Right lobe of liver (tissue), 6 donors: Measurements from ENCODE around the gene TRIM2. TPM values are rescaled to one million over a fixed set of nuclear protein-coding genes. Genes with fewer than 3 reads are reported as not detected.

Experiments
- ATAC-seq, 4 donors: fragments of 200-7000 bp; cut with Tn5 transposase; one replicate each; pipeline ENCODE4 v1.9.1; 2020; ENCODE audit warnings: mild to moderate bottlenecking in 4 of 4, moderate library complexity in 4 of 4
- DNase-seq, 3 donors: peaks; one replicate each; pipeline ENCODE4 v3.0.0-alpha.2; 2020
- H3K27ac ChIP-seq, 3 donors: fragments of 200-600 bp; one replicate each; pipeline ENCODE4 v1.8.0; 2022
- H3K27me3 ChIP-seq, 2 donors: fragments of 200-600 bp; one replicate each; pipeline ENCODE4 v1.8.0; 2022
- H3K36me3 ChIP-seq, 4 donors: fragments of 200-600 bp; sonication (generic) in 1 of 4; one replicate each; pipeline versions ENCODE4 v1.5.1 to v1.8.0; 2017 to 2022; ENCODE audit warnings: control low read depth in 1 of 4
- H3K4me1 ChIP-seq, 4 donors: fragments of 200-600 bp; sonication (generic) in 1 of 4; one replicate each; pipeline versions ENCODE4 v1.5.1 to v1.8.0; 2017 to 2022; ENCODE audit warnings: control low read depth in 1 of 4
- H3K4me3 ChIP-seq, 3 donors: fragments of 200-600 bp; one replicate each; pipeline ENCODE4 v1.8.0; 2022
- H3K9me3 ChIP-seq, 4 donors: fragments of 200-600 bp; sonication (generic) in 1 of 4; one replicate each; pipeline versions ENCODE4 v1.5.1 to v1.8.0; 2017 to 2022; ENCODE audit warnings: control low read depth in 1 of 4
- POLR2A ChIP-seq: fragments of 450-650 bp; IDR thresholded peaks from one replicate; pipeline ENCODE4 v1.6.1; 2017; ENCODE audit warnings: antibody characterized with exemption, mild to moderate bottlenecking
- WGBS: methylation state at CpG from one replicate; pipeline ENCODE4 v1.1.6; 2018; ENCODE audit warnings: low coverage, low lambda C conversion rate; ENCODE audit not compliant: insufficient coverage; ENCODE audit errors: missing lambda C conversion rate; 5-methylcytosine and 5-hydroxymethylcytosine counted together
- intact Hi-C, 2 donors: fragments of 100-400 bp; cut with DNase I; formaldehyde crosslinking; loops; one replicate each; pipeline versions ENCODE4 v1.11.2 to v1.14.1; 2022
- total RNA-seq, 6 experiments: library from RNA; depleted of rRNA in 2 of 6; stranded (reverse); fragments of >200 nt in 2 of 6; fragmentation: NEBNext Ultra II Directional in 3 of 6; extraction: Animal tissue kit (Norgen Biotek cat#: 25700) in 3 of 6; gene quantifications; one replicate each; pipeline versions ENCODE4 v1.1.0 to v1.2.4, GENCODE V29; 2016 to 2023
- TF ChIP-seq, protein P1 (sequence below), 4 donors: fragments of 200-600 bp in 3 of 4; fragments of 450-650 bp in 1 of 4; IDR thresholded peaks; one replicate each; pipeline versions ENCODE4 v1.5.1 to v1.8.0; 2016 to 2022; ENCODE audit warnings: antibody characterized with exemption in 4 of 4, mild to moderate bottlenecking in 2 of 4
- donor health status: DM: no; HTN: yes; CAD: no.
- donor health status: DM: no; HTN: no; CAD: no.
- donor health status: DM: no; HTN: no; CAD: no.
- donor health status: DM: no; HTN: yes; CAD: no.
- donor health status: DM: no; HTN: yes; CAD: no.

TRIM2 gene
- total RNA-seq, 6 experiments from 2014 or later, result 8.9 to 17.5 (median 10.0) TPM

DNA sequence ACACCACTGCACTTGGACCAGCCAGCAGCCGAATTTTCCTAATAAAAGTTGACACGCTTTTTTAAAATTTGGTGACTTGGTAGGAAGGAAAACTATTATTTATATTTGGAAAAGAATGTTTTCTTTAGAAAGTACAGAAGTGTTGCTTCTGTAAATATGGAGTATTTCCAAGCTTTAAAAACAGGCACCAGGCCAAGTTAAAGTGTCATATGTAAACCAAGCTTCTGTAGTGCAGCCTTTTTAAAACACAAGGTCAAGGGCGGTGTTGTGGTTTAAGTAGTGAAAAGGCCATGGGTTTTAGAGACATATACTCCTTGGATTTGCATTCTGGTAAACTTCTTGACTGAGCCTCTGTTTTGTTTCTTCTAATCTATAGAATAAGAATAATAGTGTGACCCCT, 62.7 kb downstream of the TRIM2 start:
- intact Hi-C loops, result no loop called here
- WGBS, result 41% methylated on average over 3 of the region's 3 CpGs
- H3K4me3 ChIP-seq, result no peak overlapping the region
- no peak overlapping the region for H3K27ac ChIP-seq
- no peaks in the 10 kb centered on the region for H3K36me3 ChIP-seq
- peaks cover 0 to 34% (median 15%) of the 10 kb centered on the region in 4 donors for H3K4me1 ChIP-seq
- DNase-seq (no peak), ATAC-seq (peak; percentile 61 to 72 (median 66))
- peaks cover 0 to 4% (median 0%) of the 10 kb centered on the region in 4 donors for H3K9me3 ChIP-seq
- TF ChIP-seq, protein P1, sequence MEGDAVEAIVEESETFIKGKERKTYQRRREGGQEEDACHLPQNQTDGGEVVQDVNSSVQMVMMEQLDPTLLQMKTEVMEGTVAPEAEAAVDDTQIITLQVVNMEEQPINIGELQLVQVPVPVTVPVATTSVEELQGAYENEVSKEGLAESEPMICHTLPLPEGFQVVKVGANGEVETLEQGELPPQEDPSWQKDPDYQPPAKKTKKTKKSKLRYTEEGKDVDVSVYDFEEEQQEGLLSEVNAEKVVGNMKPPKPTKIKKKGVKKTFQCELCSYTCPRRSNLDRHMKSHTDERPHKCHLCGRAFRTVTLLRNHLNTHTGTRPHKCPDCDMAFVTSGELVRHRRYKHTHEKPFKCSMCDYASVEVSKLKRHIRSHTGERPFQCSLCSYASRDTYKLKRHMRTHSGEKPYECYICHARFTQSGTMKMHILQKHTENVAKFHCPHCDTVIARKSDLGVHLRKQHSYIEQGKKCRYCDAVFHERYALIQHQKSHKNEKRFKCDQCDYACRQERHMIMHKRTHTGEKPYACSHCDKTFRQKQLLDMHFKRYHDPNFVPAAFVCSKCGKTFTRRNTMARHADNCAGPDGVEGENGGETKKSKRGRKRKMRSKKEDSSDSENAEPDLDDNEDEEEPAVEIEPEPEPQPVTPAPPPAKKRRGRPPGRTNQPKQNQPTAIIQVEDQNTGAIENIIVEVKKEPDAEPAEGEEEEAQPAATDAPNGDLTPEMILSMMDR (IDR thresholded peaks at IDR 0.05), result no peak
- TF ChIP-seq POLR2A, result no peak
- H3K27me3 ChIP-seq, result no peaks in the 10 kb centered on the region

DNA sequence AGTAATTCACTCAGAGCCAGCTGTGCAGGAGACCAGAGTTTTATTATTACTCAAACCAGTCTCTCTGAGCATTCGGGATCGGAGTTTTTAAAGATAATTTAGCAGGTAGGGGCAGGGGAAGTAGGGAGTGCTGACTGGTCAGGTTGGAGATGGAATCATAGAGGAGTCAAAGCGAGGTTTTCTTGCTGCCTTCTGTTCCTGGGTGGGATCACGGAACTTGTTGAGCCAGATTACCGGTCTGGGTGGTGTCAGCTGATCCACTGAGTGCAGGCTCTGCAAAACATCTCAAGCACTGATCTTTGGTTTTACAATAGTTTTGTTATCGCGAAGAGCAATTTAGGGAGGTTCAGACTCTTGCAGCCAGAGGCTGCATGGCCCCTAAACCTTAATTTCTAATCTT, 63.6 kb downstream of the TRIM2 start:
- 84% methylated on average over 7 of the region's 7 CpGs for WGBS
- DNase-seq (no peak), ATAC-seq (no peak)
- no peaks in the 10 kb centered on the region for H3K36me3 ChIP-seq
- H3K9me3 ChIP-seq, result no peaks in the 10 kb centered on the region
- TF ChIP-seq POLR2A, result no peak
- TF ChIP-seq, protein P1 (IDR thresholded peaks at IDR 0.05), result no peak
- peaks cover 0 to 34% (median 15%) of the 10 kb centered on the region in 4 donors for H3K4me1 ChIP-seq
- H3K27me3 ChIP-seq, result no peaks in the 10 kb centered on the region
- H3K4me3 ChIP-seq, result no peak overlapping the region
- intact Hi-C loops, result no loop called here
- H3K27ac ChIP-seq, result no peak overlapping the region

- peaks cover 0 to 34% (median 15%) of the 10 kb centered on the region in 4 donors for H3K4me1 ChIP-seq
- H3K4me3 ChIP-seq, result no peak overlapping the region
- ATAC-seq (no peak), DNase-seq (no peak)
- H3K27ac ChIP-seq, result peak overlapping the region in 1 of 3 donors; percentile 16
- intact Hi-C loops, result no loop called here
- WGBS, result 70% methylated on average over 4 of the region's 4 CpGs
- H3K9me3 ChIP-seq, result no peaks in the 10 kb centered on the region
- H3K36me3 ChIP-seq, result no peaks in the 10 kb centered on the region
- TF ChIP-seq, protein P1 (IDR thresholded peaks at IDR 0.05), result no peak
- TF ChIP-seq POLR2A, result no peak
- no peaks in the 10 kb centered on the region for H3K27me3 ChIP-seq
These were observed 64.1 kb downstream of the TRIM2 start for GRCh38 chr4:153268295-153268694.

GRCh38 chr4:153269218-153269990, 65.2 kb downstream of the TRIM2 start:
- no peak for DNase-seq
- H3K9me3 ChIP-seq, result no peaks in the 10 kb centered on the region
- H3K4me3 ChIP-seq, result no peak overlapping the region
- no peaks in the 10 kb centered on the region for H3K36me3 ChIP-seq
- 39% methylated on average over 5 of the region's 5 CpGs for WGBS
- no peak overlapping the region for H3K27ac ChIP-seq
- peaks cover 0 to 37% (median 16%) of the 10 kb centered on the region in 4 donors for H3K4me1 ChIP-seq
- ATAC-seq, result peak; percentile 74 to 88 (median 82)
- intact Hi-C loops, result no loop called here
- H3K27me3 ChIP-seq, result no peaks in the 10 kb centered on the region
- TF ChIP-seq, protein P1 (IDR thresholded peaks at IDR 0.05), result no peak
- no peak for TF ChIP-seq POLR2A
